Hepatocyte (in vitro differentiated cells): Measurements from ENCODE around the gene MYL6. TPM values are rescaled to one million over a fixed set of nuclear protein-coding genes. Genes with fewer than 3 reads are reported as not detected.

Source experiments
- DNase-seq: peaks from one replicate; pipeline ENCODE4 v3.0.0-alpha.2; 2016; ENCODE audit warnings: low spot score
- H2AFZ ChIP-seq: fragments of 200-600 bp; sonication (generic); 2 replicates; pipeline ENCODE4 v1.6.0; 2016; ENCODE audit warnings: antibody characterized with exemption, mild to moderate bottlenecking
- H3K27ac ChIP-seq: fragments of 200-600 bp; sonication (generic); 2 replicates; pipeline ENCODE4 v1.5.1; 2016; ENCODE audit warnings: mild to moderate bottlenecking
- H3K27me3 ChIP-seq: fragments of 200-600 bp; sonication (generic); 2 replicates; pipeline ENCODE4 v1.6.1; 2016
- H3K36me3 ChIP-seq: fragments of 200-600 bp; sonication (generic); replicated peaks from 2 replicates; pipeline ENCODE4 v1.5.1; 2016; ENCODE audit warnings: low read depth; ENCODE audit not compliant: insufficient read depth
- H3K4me1 ChIP-seq: fragments of 200-600 bp; sonication (generic); 2 replicates; pipeline ENCODE4 v1.5.1; 2016; ENCODE audit warnings: mild to moderate bottlenecking, moderate library complexity; ENCODE audit not compliant: insufficient read depth
- H3K4me2 ChIP-seq: fragments of 200-600 bp; sonication (generic); 2 replicates; pipeline ENCODE4 v1.6.0; 2016
- H3K4me3 ChIP-seq: fragments of 200-600 bp; sonication (generic); 2 replicates; pipeline ENCODE4 v1.5.1; 2016; ENCODE audit warnings: mild to moderate bottlenecking
- H3K79me2 ChIP-seq: fragments of 200-600 bp; sonication (generic); 2 replicates; pipeline ENCODE4 v1.6.0; 2017; ENCODE audit warnings: mild to moderate bottlenecking
- H3K9me2 ChIP-seq: fragments of 200-600 bp; sonication (generic); replicated peaks from 2 replicates; pipeline ENCODE4 v1.6.0; 2017; ENCODE audit warnings: mild to moderate bottlenecking; ENCODE audit not compliant: insufficient read depth
- H3K9me3 ChIP-seq: fragments of 200-600 bp; sonication (generic); 2 replicates; pipeline ENCODE4 v1.5.1; 2016; ENCODE audit warnings: low read depth, mild to moderate bottlenecking
- H4K20me1 ChIP-seq: fragments of 200-600 bp; sonication (generic); 2 replicates; pipeline ENCODE4 v1.6.0; 2016; ENCODE audit warnings: mild to moderate bottlenecking; ENCODE audit not compliant: insufficient read depth, poor library complexity, severe bottlenecking
- CTCF ChIP-seq: fragments of 200-600 bp; sonication (generic); IDR thresholded peaks from 2 replicates; pipeline ENCODE4 v1.5.1; 2016; ENCODE audit warnings: antibody characterized with exemption, mild to moderate bottlenecking; ENCODE audit not compliant: poor library complexity
- EZH2 ChIP-seq: fragments of 200-600 bp; sonication (generic); IDR thresholded peaks from 2 replicates; pipeline ENCODE4 v1.6.1; 2016; ENCODE audit warnings: antibody characterized with exemption, mild to moderate bottlenecking, borderline replicate concordance
- EZH2phosphoT487 ChIP-seq: fragments of 200-600 bp; sonication (generic); IDR thresholded peaks from one replicate; pipeline ENCODE4 v1.6.1; 2018; ENCODE audit warnings: antibody characterized with exemption, mild to moderate bottlenecking, low read depth, moderate library complexity; ENCODE audit not compliant: unreplicated experiment, severe bottlenecking
- WGBS: methylation state at CpG from one replicate; pipeline ENCODE4 v1.1.6; 2016; ENCODE audit warnings: low lambda C conversion rate; ENCODE audit errors: missing lambda C conversion rate; 5-methylcytosine and 5-hydroxymethylcytosine counted together
- polyA plus RNA-seq: library from polyadenylated mRNA; unstranded; fragments of >200 nt; fragmentation: Nextera tagmentation; extraction: Ambion mirVana; gene quantifications from 2 replicates; pipeline ENCODE4 v1.2.1, GENCODE V29; 2016
- total RNA-seq: library from RNA; depleted of rRNA; stranded (reverse); fragments of >200 nt; gene quantifications from 2 replicates; pipeline ENCODE4 v1.2.3, GENCODE V29; 2014

The MYL6 gene
- total and polyA plus RNA-seq, 2 experiments from 2014 or later, result 1,441 to 2,273 TPM

- no peak for DNase-seq
- no peaks in the 10 kb centered on the region for H3K36me3 ChIP-seq
- H3K27me3 ChIP-seq, result no peaks in the 10 kb centered on the region
- 7% methylated on average over 8 of the region's 8 CpGs for WGBS
- H3K79me2 ChIP-seq, result peaks cover 19% of the 10 kb centered on the region
- H3K9me3 ChIP-seq, result no peaks in the 10 kb centered on the region
- peak overlapping the region; percentile 10 for H3K27ac ChIP-seq
- peak overlapping the region; percentile 21 for H2AFZ ChIP-seq
- H3K4me1 ChIP-seq, result peaks cover 20% of the 10 kb centered on the region
- H4K20me1 ChIP-seq, result no peaks in the 10 kb centered on the region
- H3K9me2 ChIP-seq, result no peaks in the 10 kb centered on the region
- TF ChIP-seq EZH2phosphoT487 (no peak), CTCF (no peak), EZH2 (no peak)
- peak overlapping the region; percentile 91 for H3K4me2 ChIP-seq
- H3K4me3 ChIP-seq, result peak overlapping the region; percentile 28
Observed at GRCh38 chr12:56152756-56153677, 5.1 kb upstream of the MYL6 start.

DNA sequence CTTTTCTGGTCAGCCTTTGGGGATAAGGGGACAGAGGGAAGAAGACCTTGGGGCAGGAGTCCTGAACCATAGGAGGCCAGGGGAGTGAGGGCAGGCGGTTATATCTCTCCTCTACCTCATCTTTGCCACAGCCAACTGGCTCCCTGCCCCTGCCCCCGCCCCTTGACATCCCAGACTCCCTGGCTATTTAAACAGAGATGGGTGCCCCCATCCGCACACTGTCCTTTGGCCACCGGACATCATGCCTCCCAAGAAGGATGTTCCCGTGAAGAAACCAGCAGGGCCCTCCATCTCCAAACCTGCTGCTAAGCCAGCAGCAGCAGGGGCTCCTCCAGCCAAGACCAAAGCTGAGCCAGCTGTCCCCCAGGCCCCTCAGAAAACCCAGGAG lies 4.5 kb upstream of the MYL6 start:
- no peaks in the 10 kb centered on the region for H3K9me2 ChIP-seq
- H3K79me2 ChIP-seq, result peaks cover 23% of the 10 kb centered on the region
- peaks cover 20% of the 10 kb centered on the region for H3K4me1 ChIP-seq
- DNase-seq, result no peak
- 75% methylated on average over 4 of the region's 5 CpGs for WGBS
- no peaks in the 10 kb centered on the region for H3K9me3 ChIP-seq
- no peak for TF ChIP-seq CTCF
- no peak for TF ChIP-seq EZH2
- TF ChIP-seq EZH2phosphoT487, result no peak
- H3K4me3 ChIP-seq, result no peak overlapping the region
- peak overlapping the region; percentile 91 for H3K4me2 ChIP-seq
- H3K27me3 ChIP-seq, result no peaks in the 10 kb centered on the region
- no peaks in the 10 kb centered on the region for H4K20me1 ChIP-seq
- H2AFZ ChIP-seq, result no peak overlapping the region
- H3K27ac ChIP-seq, result peak overlapping the region; percentile 10
- no peaks in the 10 kb centered on the region for H3K36me3 ChIP-seq

GRCh38 chr12:56154246-56154771 lies 3.9 kb upstream of the MYL6 start:
- no peak overlapping the region for H2AFZ ChIP-seq
- TF ChIP-seq EZH2, result no peak
- no peak for TF ChIP-seq EZH2phosphoT487
- no peak for TF ChIP-seq CTCF
- H4K20me1 ChIP-seq, result peaks cover 3% of the 10 kb centered on the region
- no peak overlapping the region for H3K4me2 ChIP-seq
- H3K9me3 ChIP-seq, result no peaks in the 10 kb centered on the region
- no peaks in the 10 kb centered on the region for H3K9me2 ChIP-seq
- peaks cover 20% of the 10 kb centered on the region for H3K4me1 ChIP-seq
- no peak for DNase-seq
- no peaks in the 10 kb centered on the region for H3K27me3 ChIP-seq
- H3K27ac ChIP-seq, result no peak overlapping the region
- H3K4me3 ChIP-seq, result no peak overlapping the region
- no peaks in the 10 kb centered on the region for H3K36me3 ChIP-seq
- H3K79me2 ChIP-seq, result peaks cover 29% of the 10 kb centered on the region
- WGBS, result 87% methylated on average over 1 of the region's 1 CpG
